ENCODE data around the gene LPCAT3.

LPCAT3 gene

DNA sequence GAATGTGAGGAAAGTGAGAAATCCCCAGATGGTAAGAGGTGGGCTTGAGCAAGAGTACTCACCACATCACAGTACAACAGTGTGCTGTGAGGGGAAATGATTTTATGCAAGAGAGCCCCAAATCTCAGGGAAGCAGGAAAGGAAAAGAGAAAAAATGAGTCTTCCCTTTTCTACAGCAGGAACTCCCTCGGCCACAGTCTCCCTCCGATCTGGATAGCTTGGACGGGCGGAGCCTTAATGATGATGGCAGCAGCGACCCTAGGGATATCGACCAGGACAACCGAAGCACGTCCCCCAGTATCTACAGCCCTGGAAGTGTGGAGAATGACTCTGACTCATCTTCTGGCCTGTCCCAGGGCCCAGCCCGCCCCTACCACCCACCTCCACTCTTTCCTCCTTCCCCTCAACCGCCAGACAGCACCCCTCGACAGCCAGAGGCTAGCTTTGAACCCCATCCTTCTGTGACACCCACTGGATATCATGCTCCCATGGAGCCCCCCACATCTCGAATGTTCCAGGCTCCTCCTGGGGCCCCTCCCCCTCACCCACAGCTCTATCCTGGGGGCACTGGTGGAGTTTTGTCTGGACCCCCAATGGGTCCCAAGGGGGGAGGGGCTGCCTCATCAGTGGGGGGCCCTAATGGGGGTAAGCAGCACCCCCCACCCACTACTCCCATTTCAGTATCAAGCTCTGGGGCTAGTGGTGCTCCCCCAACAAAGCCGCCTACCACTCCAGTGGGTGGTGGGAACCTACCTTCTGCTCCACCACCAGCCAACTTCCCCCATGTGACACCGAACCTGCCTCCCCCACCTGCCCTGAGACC, 82.7 kb downstream of the LPCAT3 start:
- Histone ChIP-seq H3K4me1 (ENCODE audit: control insufficient read depth, insufficient read depth, low read length) (peaks cover 6% of the 10 kb centered on the region), H3K4me3 (ENCODE audit: low read depth, low read length) (no peak overlapping the region), H3K36me3 (ENCODE audit: control insufficient read depth in 2 of 2, insufficient read depth in 1 of 2, low read length in 2 of 2) (peaks cover 30 to 74% of the 10 kb centered on the region in 2 experiments), H3K9me3 (ENCODE audit: control insufficient read depth, insufficient read depth, low read depth, low read length) (no peaks in the 10 kb centered on the region), H3K27ac (ENCODE audit: extremely low read depth, low read depth, low read length) (peak overlapping the region; percentile 14; the same call in 1 of the 2 replicates)
- POLR2A ChIA-PET = interaction anchor here (0.6 to 1.7 kb wide), 4 partner anchors 10 to 19 kb away, joined by 4 to 6 read pairs (median 4); no protein-coding TSS in a partner anchor
- TF ChIP-seq IKZF3 (tag by site-specific recombination; IDR thresholded peaks at IDR 0.05) = 0 out of 2 replicates have a peak, but pooled peaks have one; percentile 31
- TF ChIP-seq ZNF366 (tag by site-specific recombination; conservative IDR thresholded peaks at IDR 0.05) = 0 out of 2 replicates have a peak, but pooled peaks have one; percentile 23
- peak; percentile 62 for TF ChIP-seq ZFHX2 (tag by site-specific recombination; conservative IDR thresholded peaks at IDR 0.05)
- TF ChIP-seq ZNF335 (tag by site-specific recombination; conservative IDR thresholded peaks at IDR 0.05) = no peak
- TF ChIP-seq, protein P1, sequence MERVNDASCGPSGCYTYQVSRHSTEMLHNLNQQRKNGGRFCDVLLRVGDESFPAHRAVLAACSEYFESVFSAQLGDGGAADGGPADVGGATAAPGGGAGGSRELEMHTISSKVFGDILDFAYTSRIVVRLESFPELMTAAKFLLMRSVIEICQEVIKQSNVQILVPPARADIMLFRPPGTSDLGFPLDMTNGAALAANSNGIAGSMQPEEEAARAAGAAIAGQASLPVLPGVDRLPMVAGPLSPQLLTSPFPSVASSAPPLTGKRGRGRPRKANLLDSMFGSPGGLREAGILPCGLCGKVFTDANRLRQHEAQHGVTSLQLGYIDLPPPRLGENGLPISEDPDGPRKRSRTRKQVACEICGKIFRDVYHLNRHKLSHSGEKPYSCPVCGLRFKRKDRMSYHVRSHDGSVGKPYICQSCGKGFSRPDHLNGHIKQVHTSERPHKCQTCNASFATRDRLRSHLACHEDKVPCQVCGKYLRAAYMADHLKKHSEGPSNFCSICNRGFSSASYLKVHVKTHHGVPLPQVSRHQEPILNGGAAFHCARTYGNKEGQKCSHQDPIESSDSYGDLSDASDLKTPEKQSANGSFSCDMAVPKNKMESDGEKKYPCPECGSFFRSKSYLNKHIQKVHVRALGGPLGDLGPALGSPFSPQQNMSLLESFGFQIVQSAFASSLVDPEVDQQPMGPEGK (tag by site-specific recombination; IDR thresholded peaks at IDR 0.05) = peak; percentile 60; the same call in 1 of the 2 replicates
- TF ChIP-seq ZNF561 (tag by site-specific recombination; IDR thresholded peaks at IDR 0.05; ENCODE audit: borderline replicate concordance) = no peak
- TF ChIP-seq ZNF629 (tag by site-specific recombination; IDR thresholded peaks at IDR 0.05) = no peak
- peak; percentile 47 for TF ChIP-seq PRDM1 (tag by site-specific recombination; IDR thresholded peaks at IDR 0.05)
- TF ChIP-seq, protein P2, sequence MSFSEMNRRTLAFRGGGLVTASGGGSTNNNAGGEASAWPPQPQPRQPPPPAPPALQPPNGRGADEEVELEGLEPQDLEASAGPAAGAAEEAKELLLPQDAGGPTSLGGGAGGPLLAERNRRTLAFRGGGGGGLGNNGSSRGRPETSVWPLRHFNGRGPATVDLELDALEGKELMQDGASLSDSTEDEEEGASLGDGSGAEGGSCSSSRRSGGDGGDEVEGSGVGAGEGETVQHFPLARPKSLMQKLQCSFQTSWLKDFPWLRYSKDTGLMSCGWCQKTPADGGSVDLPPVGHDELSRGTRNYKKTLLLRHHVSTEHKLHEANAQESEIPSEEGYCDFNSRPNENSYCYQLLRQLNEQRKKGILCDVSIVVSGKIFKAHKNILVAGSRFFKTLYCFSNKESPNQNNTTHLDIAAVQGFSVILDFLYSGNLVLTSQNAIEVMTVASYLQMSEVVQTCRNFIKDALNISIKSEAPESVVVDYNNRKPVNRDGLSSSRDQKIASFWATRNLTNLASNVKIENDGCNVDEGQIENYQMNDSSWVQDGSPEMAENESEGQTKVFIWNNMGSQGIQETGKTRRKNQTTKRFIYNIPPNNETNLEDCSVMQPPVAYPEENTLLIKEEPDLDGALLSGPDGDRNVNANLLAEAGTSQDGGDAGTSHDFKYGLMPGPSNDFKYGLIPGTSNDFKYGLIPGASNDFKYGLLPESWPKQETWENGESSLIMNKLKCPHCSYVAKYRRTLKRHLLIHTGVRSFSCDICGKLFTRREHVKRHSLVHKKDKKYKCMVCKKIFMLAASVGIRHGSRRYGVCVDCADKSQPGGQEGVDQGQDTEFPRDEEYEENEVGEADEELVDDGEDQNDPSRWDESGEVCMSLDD (tag by site-specific recombination; IDR thresholded peaks at IDR 0.05) = peak; percentile 46; the same call in 1 of the 2 replicates
- no peak for TF ChIP-seq ZNF558 (tag by site-specific recombination; IDR thresholded peaks at IDR 0.05)
- peak; percentile 21; the same call in 1 of the 2 replicates for TF ChIP-seq EGR2 (tag by site-specific recombination; IDR thresholded peaks at IDR 0.05; ENCODE audit: low read depth)
- no peak for TF ChIP-seq ZNF704 (tag by site-specific recombination; IDR thresholded peaks at IDR 0.05)
- TF ChIP-seq GLIS2 (tag by site-specific recombination; IDR thresholded peaks at IDR 0.05) = peak; percentile 93
- TF ChIP-seq OSR2 (tag by site-specific recombination; IDR thresholded peaks at IDR 0.05) = no peak
- no peak for TF ChIP-seq ZSCAN16 (tag by site-specific recombination; IDR thresholded peaks at IDR 0.05)
- CTCF ChIA-PET = interaction anchor here (0.6 to 4.9 kb wide), 6 partner anchors 9 to 218 kb away, joined by 3 to 53 read pairs (median 4); no protein-coding TSS in a partner anchor

DNA sequence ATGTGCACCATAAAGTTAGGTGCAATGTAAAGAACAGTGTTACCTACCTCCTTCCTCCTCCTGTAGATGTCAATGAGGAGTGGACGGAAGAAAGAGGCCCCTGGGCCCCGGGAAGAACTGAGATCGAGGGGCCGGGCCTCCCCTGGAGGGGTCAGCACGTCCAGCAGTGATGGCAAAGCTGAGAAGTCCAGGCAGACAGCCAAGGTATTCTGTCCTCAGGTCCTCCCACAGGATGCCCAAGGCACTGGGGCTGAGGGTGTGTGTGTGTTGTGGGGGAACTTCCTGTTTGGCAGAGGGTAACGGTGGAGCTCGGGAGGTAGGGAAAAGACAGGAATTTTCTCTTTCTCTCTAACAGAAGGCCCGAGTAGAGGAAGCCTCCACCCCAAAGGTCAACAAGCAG, 84.2 kb downstream of the LPCAT3 start:
- Histone ChIP-seq H3K36me3 (ENCODE audit: control insufficient read depth in 2 of 2, insufficient read depth in 1 of 2, low read length in 2 of 2) (peaks cover 22 to 71% of the 10 kb centered on the region in 2 experiments), H3K4me3 (ENCODE audit: low read depth, low read length) (no peak overlapping the region), H3K9me3 (ENCODE audit: control insufficient read depth, insufficient read depth, low read depth, low read length) (no peaks in the 10 kb centered on the region), H3K4me1 (ENCODE audit: control insufficient read depth, insufficient read depth, low read length) (peaks cover 6% of the 10 kb centered on the region), H3K27ac (ENCODE audit: extremely low read depth, low read depth, low read length) (no peak overlapping the region; the same call in 1 of the 2 replicates)
- TF ChIP-seq ZBTB8A (tag by site-specific recombination; IDR thresholded peaks at IDR 0.05) (no peak), IKZF3 (tag by site-specific recombination; IDR thresholded peaks at IDR 0.05) (0 out of 2 replicates have a peak, but pooled peaks have one; percentile 13), ZNF174 (tag by site-specific recombination; IDR thresholded peaks at IDR 0.05) (no peak), ZNF366 (tag by site-specific recombination; conservative IDR thresholded peaks at IDR 0.05) (peak; percentile 32), ZNF24 (tag by site-specific recombination; IDR thresholded peaks at IDR 0.05) (no peak)
- CTCF ChIA-PET = interaction anchor here (0.7 to 3.5 kb wide), 5 partner anchors 9 to 1557 kb away, joined by 3 to 27 read pairs (median 3); partner anchors contain the start of genes C12orf57 and RNU7-1
- POLR2A ChIA-PET = interaction anchor here (0.8 to 1.1 kb wide), 3 partner anchors 9 to 61 kb away, joined by 3 to 5 read pairs (median 4); partner anchors contain the start of genes C12orf57, RNU7-1 and SPSB2

Data from HEK293 (cell line).